Hematopoietic multipotent progenitor cell treated with erythropoietin and hydrocortisone succinate and interleukin-3 and kit ligand, for 6 days (in vitro differentiated cells): ENCODE measurements around the gene OGFOD2.
"Not testable (repeated sequence)": the region's sequence is repeated elsewhere in the genome, so short reads cannot be mapped to it uniquely, and the experiment has no call there.

ENCODE experiments used
- DNase-seq: peaks from one replicate; pipeline ENCODE4 v3.0.0-alpha.2; 2015

Gene OGFOD2

GRCh38 chr12:123005081-123005626 is 30.1 kb downstream of the OGFOD2 start:
- no peak for DNase-seq

GRCh38 chr12:123006977-123007376 is 31.9 kb downstream of the OGFOD2 start:
- no peak for DNase-seq

- DNase-seq = no peak
Observed at GRCh38 chr12:123010110-123010509, 35.1 kb downstream of the OGFOD2 start.

GRCh38 chr12:123010681-123011080 is 35.6 kb downstream of the OGFOD2 start:
- no peak for DNase-seq

- no peak for DNase-seq
Observed at GRCh38 chr12:123011701-123012100, 36.7 kb downstream of the OGFOD2 start.

- no peak for DNase-seq
Observed at GRCh38 chr12:123013185-123014095, 38.4 kb downstream of the OGFOD2 start.

- not testable (repeated sequence) for DNase-seq
Observed at GRCh38 chr12:123014473-123014872, 39.4 kb downstream of the OGFOD2 start.

GRCh38 chr12:123017753-123018152 is 42.7 kb downstream of the OGFOD2 start:
- no peak for DNase-seq

GRCh38 chr12:123019841-123020138 is 44.7 kb downstream of the OGFOD2 start:
- no peak for DNase-seq

- peak; percentile 84 for DNase-seq
Observed at GRCh38 chr12:123021688-123022604, 46.9 kb downstream of the OGFOD2 start.

GRCh38 chr12:123022846-123023245 is 47.8 kb downstream of the OGFOD2 start:
- DNase-seq = no peak

- DNase-seq = no peak
Observed at GRCh38 chr12:123024819-123025391, 49.9 kb downstream of the OGFOD2 start.

GRCh38 chr12:123026094-123026853 is 51.2 kb downstream of the OGFOD2 start:
- no peak for DNase-seq

- no peak for DNase-seq
Observed at GRCh38 chr12:123027726-123028445, 52.8 kb downstream of the OGFOD2 start.

GRCh38 chr12:123028475-123028874 is 53.4 kb downstream of the OGFOD2 start:
- no peak for DNase-seq

GRCh38 chr12:123029550-123029949 is 54.5 kb downstream of the OGFOD2 start:
- DNase-seq = no peak
